ENCODE data around the gene TBRG1. TPM values are rescaled to one million over a fixed set of nuclear protein-coding genes. Genes with fewer than 3 reads are reported as not detected.

Gene TBRG1
- total RNA-seq, 1 experiment from 2014 or later, result 13.0 TPM

DNA sequence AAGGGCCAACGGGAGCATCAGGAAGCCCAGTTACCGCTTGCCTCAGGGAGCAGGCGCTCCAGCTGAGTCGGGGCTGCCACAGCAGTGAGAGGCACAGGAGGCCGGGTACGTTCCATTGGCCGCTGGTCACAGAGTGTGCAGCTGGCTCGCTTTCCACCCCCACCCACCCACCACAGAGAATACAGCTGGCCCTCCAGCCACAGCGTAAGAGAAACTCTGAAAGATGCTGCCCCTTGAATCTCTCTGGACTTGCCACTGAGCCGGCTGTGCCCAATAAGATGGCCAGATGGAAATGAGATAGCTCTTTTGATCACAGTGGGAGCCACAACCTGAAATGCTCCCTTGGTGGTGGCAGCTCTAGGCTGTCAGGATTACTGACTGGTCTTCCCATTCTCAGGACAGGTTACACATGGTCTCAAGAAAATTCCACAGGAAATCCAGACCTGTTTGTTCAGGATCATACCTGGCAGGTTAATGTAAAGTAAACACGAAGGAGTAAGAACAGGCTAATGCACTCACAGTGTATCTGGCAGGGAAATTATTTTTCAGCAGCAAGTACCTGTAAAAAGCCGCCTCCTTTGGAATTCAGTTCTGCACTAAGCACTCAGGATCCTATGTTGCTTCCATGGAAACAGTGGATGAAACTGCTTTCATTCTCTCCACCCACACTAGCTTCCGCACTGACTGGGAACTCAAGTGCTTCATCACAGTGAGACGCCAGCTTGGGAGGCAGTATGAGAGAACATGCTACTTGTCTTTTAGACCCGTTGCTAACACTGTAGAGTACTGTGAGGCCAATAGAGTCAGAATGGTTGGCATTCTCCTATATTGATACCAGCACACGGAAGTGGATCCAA is 34.3 kb downstream of the TBRG1 start:
- no peak for DNase-seq (ENCODE audit: low spot score)
- in situ Hi-C loops (cut with HindIII; ENCODE audit: low sequenced_read_pairs), result no loop called here

DNA sequence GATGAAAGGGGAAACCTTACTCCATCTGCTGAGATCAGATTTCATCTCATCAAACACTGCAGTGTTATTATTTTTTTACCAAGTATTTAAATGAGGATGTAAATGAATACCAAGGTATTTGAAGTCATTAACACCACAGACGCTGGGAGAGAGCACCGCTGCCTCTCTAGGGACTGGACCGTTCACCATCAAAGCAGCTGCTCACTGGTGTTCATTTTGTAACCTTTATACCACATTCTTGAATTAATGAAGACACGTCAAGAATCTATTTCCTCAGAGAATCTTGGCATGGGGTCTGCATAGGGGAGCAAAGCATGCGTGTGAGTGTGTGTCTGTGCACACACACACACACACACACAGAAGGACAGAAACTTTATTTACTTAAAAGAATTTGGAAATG is 35.2 kb downstream of the TBRG1 start:
- in situ Hi-C loops (cut with HindIII; ENCODE audit: low sequenced_read_pairs), result no loop called here
- no peak for DNase-seq (ENCODE audit: low spot score)

DNA sequence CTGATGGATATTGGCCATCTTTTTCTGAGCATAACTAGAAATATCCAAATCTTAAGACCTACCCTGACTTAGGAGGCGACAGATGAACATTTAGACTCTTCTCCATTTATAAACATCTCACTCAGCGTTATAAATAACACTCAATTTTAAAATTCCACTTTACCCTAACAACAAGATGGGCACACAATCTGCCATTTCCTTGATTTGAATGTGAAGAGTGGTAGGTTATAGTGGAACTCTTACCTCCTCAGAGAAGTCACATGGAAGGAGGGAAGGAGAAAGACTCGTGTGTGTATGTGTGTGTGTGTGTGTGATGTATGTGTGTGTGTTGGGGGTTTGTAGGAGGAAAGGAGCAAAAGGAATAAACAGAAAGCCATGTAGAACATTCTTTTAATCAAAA is 35.8 kb downstream of the TBRG1 start:
- DNase-seq (ENCODE audit: low spot score), result no peak
- in situ Hi-C loops (cut with HindIII; ENCODE audit: low sequenced_read_pairs), result no loop called here

DNA sequence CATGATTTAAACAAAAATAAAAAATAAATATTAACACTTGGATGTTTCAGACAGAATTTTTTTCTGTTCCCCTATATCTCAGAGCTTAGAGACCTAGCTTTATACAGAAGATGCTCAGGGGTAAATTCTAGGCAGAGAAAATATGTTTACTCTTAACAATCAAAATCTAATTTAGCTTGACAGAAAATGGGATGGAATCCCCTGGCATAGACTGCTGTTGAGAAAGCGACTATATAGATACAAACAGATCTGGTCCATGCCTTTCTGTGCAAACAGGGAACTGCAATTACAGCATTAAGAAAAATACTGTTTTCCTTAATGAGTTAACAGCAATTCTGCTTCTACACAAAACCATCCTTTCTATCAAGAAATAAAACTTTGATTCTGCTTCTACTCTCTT is 36.3 kb downstream of the TBRG1 start:
- no peak for DNase-seq (ENCODE audit: low spot score)
- in situ Hi-C loops (cut with HindIII; ENCODE audit: low sequenced_read_pairs), result no loop called here

DNA sequence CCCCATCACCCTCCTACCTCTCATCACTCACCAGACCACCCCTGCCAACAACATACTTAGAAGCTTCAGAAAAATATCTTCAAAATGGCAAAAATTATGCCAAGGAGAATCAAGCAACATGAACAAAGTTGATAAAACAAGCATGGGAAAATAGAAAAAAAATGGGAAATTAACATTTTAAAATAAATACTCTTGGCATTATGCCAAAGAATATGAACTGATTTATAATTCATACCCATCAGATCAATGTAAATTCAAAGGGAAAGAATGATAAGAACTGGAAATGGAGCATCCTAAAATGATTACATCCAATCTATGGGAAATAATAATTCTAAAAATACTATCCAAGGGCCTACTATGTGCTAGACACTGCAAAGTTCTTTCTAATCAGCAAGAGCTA is 38.9 kb downstream of the TBRG1 start:
- in situ Hi-C loops (cut with HindIII; ENCODE audit: low sequenced_read_pairs), result no loop called here
- DNase-seq (ENCODE audit: low spot score), result no peak

DNA sequence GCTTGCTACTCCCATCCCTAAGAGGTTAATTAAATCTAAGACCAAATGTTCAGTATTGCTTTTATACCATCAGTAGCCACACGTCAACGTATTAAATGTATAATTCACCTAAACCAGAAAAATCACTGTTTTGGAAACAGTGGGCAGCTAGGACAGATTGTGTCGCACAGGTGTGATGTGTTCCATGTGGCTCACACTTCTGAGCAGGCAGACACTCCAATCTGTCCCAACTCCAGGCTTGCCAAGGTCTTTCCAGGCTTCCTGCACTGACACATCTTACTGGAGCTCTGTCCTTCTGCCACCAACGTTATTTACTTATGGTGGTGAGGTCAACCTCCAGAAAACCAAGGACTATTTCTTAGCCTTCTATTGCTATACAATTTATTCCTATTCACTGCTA is 39.4 kb downstream of the TBRG1 start:
- peak; percentile 78 for DNase-seq (ENCODE audit: low spot score)
- in situ Hi-C loops (cut with HindIII; ENCODE audit: low sequenced_read_pairs), result no loop called here

DNA sequence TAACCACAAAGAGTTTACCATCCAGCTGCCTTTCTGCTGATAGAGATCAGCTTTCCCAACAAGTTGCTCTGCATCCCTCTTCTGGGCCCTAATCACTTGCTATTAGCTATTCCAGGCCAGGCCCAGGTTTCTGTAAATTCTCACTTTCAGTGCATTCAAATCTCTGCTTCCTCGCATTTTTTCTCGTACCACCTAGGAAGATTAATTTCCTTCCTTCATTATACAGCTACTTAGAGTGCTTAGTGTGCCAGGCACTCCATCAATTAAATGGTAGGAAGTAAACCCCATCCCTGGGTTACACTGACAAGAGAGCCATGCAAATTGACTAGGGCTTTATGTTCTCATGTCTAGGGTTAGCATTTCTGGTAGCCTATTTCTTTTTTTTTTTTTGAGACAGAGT is 41.2 kb downstream of the TBRG1 start:
- in situ Hi-C loops (cut with HindIII; ENCODE audit: low sequenced_read_pairs), result no loop called here
- no peak for DNase-seq (ENCODE audit: low spot score)

DNA sequence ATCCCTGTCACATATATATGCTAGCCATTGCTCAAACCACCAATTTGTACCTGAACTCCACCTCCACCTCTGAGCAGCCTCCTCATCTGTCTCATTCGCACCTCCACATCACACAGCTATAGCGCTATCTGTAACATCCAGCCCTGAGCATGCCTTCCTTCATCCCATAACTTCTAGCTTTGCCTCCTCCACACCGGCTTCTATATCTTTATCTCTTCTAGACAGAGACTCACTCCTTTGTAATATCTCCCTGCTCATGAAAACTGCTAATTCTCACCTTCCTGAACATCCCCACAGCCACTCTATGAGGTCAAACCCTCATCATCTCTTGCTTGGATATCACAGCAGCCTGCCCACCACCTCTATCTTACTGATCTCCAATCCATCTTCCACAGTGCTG is 44.9 kb downstream of the TBRG1 start:
- in situ Hi-C loops (cut with HindIII; ENCODE audit: low sequenced_read_pairs), result no loop called here
- DNase-seq (ENCODE audit: low spot score), result no peak

DNA sequence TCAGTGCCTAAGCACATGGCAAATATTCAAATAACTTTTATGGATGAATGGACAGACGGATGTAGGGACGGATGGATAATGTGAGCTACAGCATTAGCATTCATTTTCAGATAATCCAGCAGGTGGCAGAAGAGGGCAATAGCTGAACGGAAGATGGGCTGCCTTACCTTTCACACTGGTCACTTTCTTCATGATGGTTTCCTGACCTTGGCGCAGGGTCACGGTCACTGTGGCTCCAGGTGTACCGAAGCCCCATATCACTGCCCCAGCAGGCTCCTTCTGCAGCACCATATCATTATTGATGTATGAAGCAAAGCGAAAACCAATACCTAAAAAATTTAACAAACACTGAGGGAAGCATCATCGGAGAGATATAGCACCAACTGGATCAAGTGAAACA is 46.5 kb downstream of the TBRG1 start:
- in situ Hi-C loops (cut with HindIII; ENCODE audit: low sequenced_read_pairs), result no loop called here
- peak; percentile 66 for DNase-seq (ENCODE audit: low spot score)

DNA sequence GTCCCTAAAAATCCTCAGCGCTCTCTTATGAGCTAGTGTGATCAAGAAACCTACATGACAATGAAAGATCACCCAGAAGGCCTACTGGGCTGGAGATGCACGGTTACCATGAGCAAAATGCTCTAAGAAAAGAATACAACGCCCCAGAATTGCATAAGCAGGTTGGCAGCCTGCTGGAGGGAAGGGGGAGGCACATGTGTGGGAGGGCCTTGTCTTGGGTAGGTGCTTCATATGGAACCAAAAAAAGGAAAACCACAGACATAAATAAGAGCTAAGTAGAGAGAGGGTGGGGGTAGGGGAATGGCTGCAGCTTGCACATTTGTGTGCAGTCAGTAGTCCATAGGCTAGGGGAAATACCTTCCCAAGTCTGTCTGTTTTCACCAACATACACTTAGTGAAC is 48.1 kb downstream of the TBRG1 start:
- in situ Hi-C loops (cut with HindIII; ENCODE audit: low sequenced_read_pairs), result no loop called here
- no peak for DNase-seq (ENCODE audit: low spot score)

DNA sequence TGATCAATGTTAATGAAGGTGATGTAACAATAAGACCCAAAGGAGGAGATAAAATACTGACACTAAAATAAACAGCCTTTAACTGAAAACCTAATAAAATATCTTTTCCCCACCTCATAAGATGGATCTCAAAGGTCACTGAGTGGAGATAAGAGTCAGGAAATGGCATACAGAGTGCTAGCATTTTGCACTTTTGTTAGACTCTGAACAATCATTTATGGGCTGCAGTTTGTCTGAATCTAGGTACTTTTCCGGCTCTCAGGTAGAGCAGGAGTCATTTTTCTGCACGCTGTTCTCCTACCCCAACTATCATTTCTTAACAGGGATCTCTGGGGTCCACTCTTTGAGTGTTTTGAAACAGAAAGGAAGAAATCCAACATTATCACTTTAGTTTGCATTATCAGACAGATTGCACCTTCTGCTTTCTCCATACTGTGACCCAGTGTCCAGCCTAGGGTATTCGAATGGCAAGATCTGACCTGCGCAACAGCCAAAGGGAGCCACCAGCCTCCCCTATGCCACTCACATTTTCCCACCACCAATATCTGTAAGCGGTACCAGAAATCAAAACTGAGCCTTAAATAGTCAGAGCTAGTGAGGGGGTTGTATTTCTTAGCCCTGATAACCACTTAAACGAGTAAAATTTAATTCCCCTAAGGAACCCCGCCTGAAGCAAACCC is 50.0 kb downstream of the TBRG1 start:
- peak; percentile 34 for DNase-seq (ENCODE audit: low spot score)
- in situ Hi-C loops (cut with HindIII; ENCODE audit: low sequenced_read_pairs), result no loop called here

DNA sequence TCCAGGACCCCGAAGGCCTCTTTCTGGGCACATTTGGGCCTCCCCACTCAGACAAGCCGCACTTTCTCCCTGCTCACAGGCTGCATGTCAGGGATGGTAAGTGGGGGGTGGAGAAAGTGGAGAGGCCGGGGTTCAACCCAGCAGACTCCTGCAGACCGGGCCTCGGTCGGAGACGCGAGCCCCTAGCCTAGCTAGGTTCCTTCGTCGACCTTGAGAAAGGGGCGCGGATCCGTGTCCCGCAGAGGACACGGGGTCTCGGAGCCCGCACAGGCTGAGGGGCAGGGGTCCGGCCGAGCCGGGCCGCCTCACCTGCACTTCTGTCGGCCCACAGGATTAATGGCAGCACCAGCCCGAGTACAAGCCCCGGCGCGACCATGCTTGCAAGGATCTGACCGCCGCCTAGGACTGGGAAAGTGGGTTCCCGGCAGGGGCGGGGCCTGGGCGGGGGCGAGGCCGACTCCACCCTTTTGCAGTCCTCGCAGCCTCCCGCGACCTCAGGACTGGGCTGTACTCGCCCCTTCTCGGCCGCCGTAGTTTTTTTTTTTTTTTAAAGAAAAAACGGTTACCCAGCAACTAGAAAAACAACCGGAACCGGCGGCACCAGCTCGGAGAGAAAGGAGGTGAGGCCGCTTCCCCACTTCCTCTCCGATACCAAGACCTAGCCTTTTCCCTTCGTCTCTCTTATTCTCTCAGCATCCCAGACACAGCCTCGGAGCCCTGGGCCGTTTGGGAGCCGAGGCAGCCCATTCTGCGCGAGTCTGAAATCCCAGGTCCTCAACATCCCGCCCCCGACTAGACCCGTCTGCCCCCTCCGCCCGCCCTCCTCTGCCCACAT is 50.9 kb downstream of the TBRG1 start, which contains the start of the genes SIAE and SPA17:
Gene SIAE, minus strand, starts transcription at position 407 of the 835 bp plus-strand sequence. Its CDS starts 31 bp downstream, at position 376.
Gene SPA17, plus strand, starts transcription at position 572 of the 835 bp plus-strand sequence. CDS start 1,361 bp downstream, outside the sequence.
- in situ Hi-C loops (cut with HindIII; ENCODE audit: low sequenced_read_pairs), result no loop called here
- DNase-seq (ENCODE audit: low spot score), result peak; percentile 92

DNA sequence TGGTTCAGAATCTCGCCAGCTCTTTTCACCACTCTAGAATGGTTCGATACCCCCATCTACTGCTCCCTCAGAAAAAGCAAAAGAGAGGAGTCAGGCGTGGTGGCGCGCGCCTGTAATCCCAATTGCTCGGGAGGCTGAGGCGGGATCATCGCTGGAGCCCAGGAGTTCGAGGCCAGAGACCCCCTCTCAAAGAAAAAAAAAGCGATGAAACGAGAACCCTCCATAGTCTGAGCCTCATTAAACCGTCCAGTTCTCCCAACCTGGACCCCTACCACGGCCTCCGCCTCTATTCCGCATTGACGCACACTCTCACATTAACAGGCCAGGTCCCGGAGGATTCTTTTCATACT is 51.5 kb downstream of the TBRG1 start:
- in situ Hi-C loops (cut with HindIII; ENCODE audit: low sequenced_read_pairs), result no loop called here
- DNase-seq (ENCODE audit: low spot score), result no peak

DNA sequence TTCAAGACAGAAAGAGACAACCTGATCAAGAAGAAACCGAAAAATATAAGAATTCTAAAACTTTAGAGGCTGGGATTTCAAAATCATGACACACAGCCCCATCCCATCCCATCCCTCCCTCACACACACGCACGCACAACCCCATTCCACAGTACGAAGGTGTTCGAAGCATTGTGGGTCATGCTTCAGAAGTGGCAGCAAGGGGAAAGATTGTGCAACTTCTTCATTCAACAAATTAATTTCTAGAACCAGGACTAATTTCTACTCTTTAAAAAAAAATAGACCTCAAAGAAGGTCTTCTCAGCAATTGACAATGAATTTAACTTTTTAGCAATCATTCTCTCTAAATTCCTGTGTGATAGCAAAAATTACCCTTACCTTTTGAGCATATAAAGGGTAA is 51.9 kb downstream of the TBRG1 start:
- DNase-seq (ENCODE audit: low spot score), result no peak
- in situ Hi-C loops (cut with HindIII; ENCODE audit: low sequenced_read_pairs), result no loop called here

DNA sequence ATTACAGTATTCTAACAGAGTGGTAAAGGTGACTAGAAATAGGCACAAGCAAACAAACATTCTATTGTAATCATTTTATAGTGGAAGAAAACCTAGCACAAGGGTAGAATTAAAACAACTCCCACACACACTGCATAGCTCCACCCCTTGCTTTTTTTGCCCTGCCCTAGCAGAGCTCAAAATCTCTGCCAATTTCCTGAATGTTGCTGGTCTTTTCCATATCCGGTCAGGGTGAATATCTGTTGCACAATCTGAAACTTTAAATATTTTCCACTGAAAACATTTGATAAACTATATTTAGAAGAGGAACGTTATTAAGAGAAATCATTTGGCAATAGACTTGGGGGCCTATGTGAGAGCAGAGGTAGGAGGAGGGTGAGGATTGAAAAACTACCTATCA is 53.7 kb downstream of the TBRG1 start:
- in situ Hi-C loops (cut with HindIII; ENCODE audit: low sequenced_read_pairs), result no loop called here
- no peak for DNase-seq (ENCODE audit: low spot score)

DNA sequence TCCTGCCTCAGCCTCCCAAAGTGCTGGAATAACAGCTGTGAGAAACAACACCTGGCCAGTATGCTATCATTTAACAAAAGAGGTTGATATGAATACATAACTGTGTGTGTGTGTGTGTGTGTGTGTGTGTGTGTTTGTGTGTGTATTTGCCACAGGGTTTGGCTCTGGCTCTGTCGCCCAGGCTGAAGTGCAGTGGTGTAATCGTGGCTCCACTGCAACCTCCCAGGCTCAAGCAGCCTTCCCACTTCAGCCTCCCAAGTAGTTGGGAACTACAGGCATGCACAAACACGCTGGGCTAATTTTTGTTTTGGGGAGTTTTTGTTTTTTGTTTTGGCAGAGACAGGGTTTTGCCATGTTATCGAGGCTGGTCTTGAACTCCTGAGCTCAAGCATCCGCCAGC is 55.8 kb downstream of the TBRG1 start:
- in situ Hi-C loops (cut with HindIII; ENCODE audit: low sequenced_read_pairs), result no loop called here
- no peak for DNase-seq (ENCODE audit: low spot score)

DNA sequence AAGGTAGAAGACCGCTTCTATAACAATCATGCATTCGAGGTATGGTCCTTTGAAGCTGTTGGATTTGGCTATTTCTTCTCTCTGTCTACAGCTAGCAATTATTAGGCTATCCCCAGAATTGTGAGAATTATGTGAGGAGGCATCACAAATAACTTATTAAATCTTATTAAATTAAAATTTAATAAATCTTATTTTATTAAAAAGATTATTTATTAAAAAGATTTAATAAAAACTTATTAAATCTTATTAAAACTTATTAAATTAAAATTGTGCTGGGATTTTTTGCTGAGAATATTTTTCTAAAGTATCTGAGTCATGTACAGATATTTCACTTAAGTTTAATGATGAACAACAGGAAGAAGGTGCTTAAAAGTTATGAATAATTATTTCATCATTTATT is 58.8 kb downstream of the TBRG1 start:
- no peak for DNase-seq (ENCODE audit: low spot score)
- in situ Hi-C loops (cut with HindIII; ENCODE audit: low sequenced_read_pairs), result no loop called here

DNA sequence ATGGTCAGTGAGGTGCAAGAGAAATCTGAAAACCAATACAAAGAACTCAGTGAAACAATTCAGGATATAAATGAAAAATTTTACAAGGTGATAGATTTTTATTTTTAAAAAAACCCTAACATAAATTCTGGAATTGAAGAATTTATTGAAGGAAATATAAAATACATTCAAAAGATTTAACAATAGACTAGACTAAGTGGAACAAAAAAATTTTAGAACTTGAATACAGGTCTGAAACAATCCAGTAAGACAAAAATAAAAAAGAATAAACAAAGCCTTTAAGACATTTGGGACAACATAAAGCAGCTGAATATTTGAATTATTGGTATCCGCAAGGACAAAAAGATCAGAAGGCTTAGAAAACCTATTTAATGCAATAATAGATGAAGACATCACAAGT is 59.8 kb downstream of the TBRG1 start:
- in situ Hi-C loops (cut with HindIII; ENCODE audit: low sequenced_read_pairs), result no loop called here
- no peak for DNase-seq (ENCODE audit: low spot score)
